Liver (tissue), 9 donors: ENCODE data around the gene ECE1. TPM values are rescaled to one million over a fixed set of nuclear protein-coding genes. Genes with fewer than 3 reads are reported as not detected.

ENCODE experiments used
- DNase-seq: peaks from one replicate; pipeline ENCODE4 v3.0.0-alpha.2; 2017; ENCODE audit warnings: low spot score
- H3K27ac ChIP-seq, 2 donors: one replicate each; pipeline ENCODE4 v1.7.0; 2013; ENCODE audit warnings: inconsistent platforms in 2 of 2, low read length in 2 of 2, control low read depth in 1 of 2, low read depth in 1 of 2, mild to moderate bottlenecking in 1 of 2
- H3K27me3 ChIP-seq, 4 donors: one replicate each; pipeline versions ENCODE4 v1.6.1 to v1.7.0; 2013; ENCODE audit warnings: low read length in 3 of 4, inconsistent platforms in 1 of 4, mild to moderate bottlenecking in 1 of 4, moderate library complexity in 1 of 4; ENCODE audit not compliant: control insufficient read depth in 4 of 4, insufficient read depth in 4 of 4
- H3K36me3 ChIP-seq, 4 donors: one replicate each; pipeline versions ENCODE4 v1.6.1 to v1.7.0; 2013; ENCODE audit warnings: low read length in 3 of 4, mild to moderate bottlenecking in 3 of 4, low read depth in 1 of 4, moderate library complexity in 1 of 4; ENCODE audit not compliant: control insufficient read depth in 4 of 4, insufficient read depth in 3 of 4
- H3K4me1 ChIP-seq, 4 donors: one replicate each; pipeline versions ENCODE4 v1.6.1 to v1.7.0; 2013; ENCODE audit warnings: low read length in 3 of 4, mild to moderate bottlenecking in 3 of 4, moderate library complexity in 1 of 4; ENCODE audit not compliant: control insufficient read depth in 4 of 4, insufficient read depth in 4 of 4
- H3K4me3 ChIP-seq, 3 donors: one replicate each; pipeline versions ENCODE4 v1.6.1 to v1.7.0; 2013; ENCODE audit warnings: low read length in 3 of 3, control low read depth in 1 of 3, low read depth in 1 of 3, mild to moderate bottlenecking in 1 of 3
- H3K9ac ChIP-seq, 2 donors: one replicate each; pipeline ENCODE4 v1.7.0; 2013; ENCODE audit warnings: low read length in 2 of 2, mild to moderate bottlenecking in 2 of 2, moderate library complexity in 2 of 2, control low read depth in 1 of 2, low read depth in 1 of 2
- H3K9me3 ChIP-seq, 4 donors: one replicate each; pipeline versions ENCODE4 v1.6.1 to v1.7.0; 2013; ENCODE audit warnings: low read length in 3 of 4; ENCODE audit not compliant: control insufficient read depth in 4 of 4
- EGR1 ChIP-seq, 2 donors: IDR thresholded peaks; 2 replicates each; pipeline ENCODE4 v1.6.1; 2016 to 2018; ENCODE audit warnings: antibody characterized with exemption in 2 of 2, low read depth in 2 of 2
- FOXA1 ChIP-seq: IDR thresholded peaks from 2 replicates; pipeline ENCODE4 v1.6.1; 2016; ENCODE audit warnings: antibody characterized with exemption
- FOXA2 ChIP-seq: IDR thresholded peaks from 2 replicates; pipeline ENCODE4 v1.6.1; 2016; ENCODE audit warnings: antibody characterized with exemption
- GABPA ChIP-seq, 2 donors: IDR thresholded peaks in 1 of 2; conservative IDR thresholded peaks in 1 of 2; 2 replicates each; pipeline ENCODE4 v1.6.1; 2016; ENCODE audit warnings: antibody characterized with exemption in 2 of 2, mild to moderate bottlenecking in 1 of 2, moderate library complexity in 1 of 2
- HNF4G ChIP-seq: IDR thresholded peaks from 2 replicates; pipeline ENCODE4 v1.6.1; 2016; ENCODE audit warnings: antibody characterized with exemption
- JUND ChIP-seq, 2 donors: IDR thresholded peaks; 2 replicates each; pipeline ENCODE4 v1.6.1; 2016; ENCODE audit warnings: antibody characterized with exemption in 2 of 2
- NR2F2 ChIP-seq: IDR thresholded peaks from 2 replicates; pipeline ENCODE4 v1.6.1; 2016; ENCODE audit warnings: antibody characterized with exemption
- RAD21 ChIP-seq, 2 donors: IDR thresholded peaks; 2 replicates each; pipeline ENCODE4 v1.6.1; 2016; ENCODE audit warnings: antibody characterized with exemption in 2 of 2, mild to moderate bottlenecking in 2 of 2
- RXRA ChIP-seq, 2 donors: IDR thresholded peaks; 2 replicates each; pipeline ENCODE4 v1.6.1; 2017 to 2018; ENCODE audit warnings: antibody characterized with exemption in 2 of 2, mild to moderate bottlenecking in 1 of 2
- SP1 ChIP-seq: IDR thresholded peaks from 2 replicates; pipeline ENCODE4 v1.6.1; 2018; ENCODE audit warnings: antibody characterized with exemption, mild to moderate bottlenecking
- TAF1 ChIP-seq: conservative IDR thresholded peaks from 2 replicates; pipeline ENCODE4 v1.6.1; 2016; ENCODE audit warnings: antibody characterized with exemption, mild to moderate bottlenecking
- WGBS: extraction: QIAGEN DNeasy Blood & Tissue Kit; methylation state at CpG from one replicate; pipeline ENCODE4 v1.1.7; 2013; 5-methylcytosine and 5-hydroxymethylcytosine counted together
- polyA plus RNA-seq, 2 donors: library from polyadenylated mRNA; stranded (reverse) in 1 of 2; unstranded in 1 of 2; fragments of 200-250 nt in 1 of 2; fragments of >200 nt in 1 of 2; fragmentation: Nextera tagmentation in 1 of 2; extraction: Ambion mirVana in 1 of 2; gene quantifications; one replicate each; pipeline versions ENCODE4 v1.2.1 to v1.2.3, GENCODE V29; 2013 to 2015
- total RNA-seq, 2 donors: library from RNA; depleted of rRNA; stranded (reverse); fragments of >200 nt; gene quantifications; one replicate each; pipeline ENCODE4 v1.2.3, GENCODE V29; 2014
- TF ChIP-seq, protein P1 (sequence below): fragments of 150-350 bp; IDR thresholded peaks from 2 replicates; pipeline ENCODE4 v1.5.1; 2017; ENCODE audit warnings: improper control_type of control experiment, low read depth, low read length; ENCODE audit not compliant: missing input control
- TF ChIP-seq, protein P2 (sequence below): IDR thresholded peaks from 2 replicates; pipeline ENCODE4 v1.6.1; 2016; ENCODE audit warnings: antibody characterized with exemption
- TF ChIP-seq, protein P3 (sequence below): IDR thresholded peaks from 2 replicates; pipeline ENCODE4 v1.6.1; 2016; ENCODE audit warnings: antibody characterized with exemption
- TF ChIP-seq, protein P4 (sequence below): IDR thresholded peaks from 2 replicates; pipeline ENCODE4 v1.6.1; 2016; ENCODE audit warnings: antibody characterized with exemption, mild to moderate bottlenecking
- TF ChIP-seq, protein P5 (sequence below): IDR thresholded peaks from 2 replicates; pipeline ENCODE4 v1.6.1; 2016; ENCODE audit warnings: antibody characterized with exemption
- donor health status: healthy.
- donor health status: healthy.
- donor health status: healthy.
- donor health status: healthy.
- donor health status: healthy.

ECE1 gene
- total and polyA plus RNA-seq, 4 donors: 29.3 to 46.4 (median 39.6) TPM

DNA sequence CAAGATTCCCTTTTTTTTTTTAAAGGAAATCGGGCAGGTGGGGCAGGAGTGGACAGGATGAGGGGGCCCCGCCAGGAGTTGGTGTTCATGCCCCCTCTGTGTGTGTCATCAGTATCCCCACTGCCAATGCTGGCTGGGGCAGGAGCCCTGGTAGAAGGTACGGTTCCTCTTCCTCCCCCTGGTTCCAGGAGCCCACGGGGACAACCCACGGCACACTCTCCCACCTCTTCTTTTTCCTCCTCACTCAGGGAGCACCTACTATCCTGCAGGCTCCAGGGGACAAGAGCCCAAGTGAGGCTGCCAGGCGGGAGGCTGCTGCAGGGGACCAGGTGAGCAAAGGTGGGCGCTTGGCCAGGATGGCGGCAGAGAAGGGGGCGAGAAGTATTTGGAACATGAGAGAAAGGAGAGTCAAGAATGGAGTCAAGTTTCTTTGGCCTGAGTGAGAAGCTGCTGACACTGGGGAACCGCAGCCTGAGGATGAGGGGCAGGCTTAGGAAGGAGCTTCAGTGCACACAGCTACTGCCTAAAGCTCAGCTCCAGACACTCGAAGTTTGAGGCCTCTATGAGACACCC lies 26.5 kb downstream of the ECE1 start:
- DNase-seq: no peak
- Histone ChIP-seq H3K36me3 (peaks cover 0 to 6% (median 2%) of the 10 kb centered on the region in 4 donors), H3K27ac (peak overlapping the region in 1 of 2 donors; percentile 22), H3K9me3 (no peaks in the 10 kb centered on the region), H3K4me1 (peaks cover 6 to 34% (median 22%) of the 10 kb centered on the region in 4 donors), H3K4me3 (no peak overlapping the region), H3K9ac (no peak overlapping the region), H3K27me3 (no peaks in the 10 kb centered on the region)
- WGBS: 98% methylated on average over 11 of the region's 11 CpGs
- TF ChIP-seq JUND (IDR thresholded peaks at IDR 0.05) (no peak), RAD21 (IDR thresholded peaks at IDR 0.05) (no peak), TAF1 (no peak), HNF4G (no peak), NR2F2 (no peak), RXRA (IDR thresholded peaks at IDR 0.05) (no peak)
- TF ChIP-seq, protein P1, sequence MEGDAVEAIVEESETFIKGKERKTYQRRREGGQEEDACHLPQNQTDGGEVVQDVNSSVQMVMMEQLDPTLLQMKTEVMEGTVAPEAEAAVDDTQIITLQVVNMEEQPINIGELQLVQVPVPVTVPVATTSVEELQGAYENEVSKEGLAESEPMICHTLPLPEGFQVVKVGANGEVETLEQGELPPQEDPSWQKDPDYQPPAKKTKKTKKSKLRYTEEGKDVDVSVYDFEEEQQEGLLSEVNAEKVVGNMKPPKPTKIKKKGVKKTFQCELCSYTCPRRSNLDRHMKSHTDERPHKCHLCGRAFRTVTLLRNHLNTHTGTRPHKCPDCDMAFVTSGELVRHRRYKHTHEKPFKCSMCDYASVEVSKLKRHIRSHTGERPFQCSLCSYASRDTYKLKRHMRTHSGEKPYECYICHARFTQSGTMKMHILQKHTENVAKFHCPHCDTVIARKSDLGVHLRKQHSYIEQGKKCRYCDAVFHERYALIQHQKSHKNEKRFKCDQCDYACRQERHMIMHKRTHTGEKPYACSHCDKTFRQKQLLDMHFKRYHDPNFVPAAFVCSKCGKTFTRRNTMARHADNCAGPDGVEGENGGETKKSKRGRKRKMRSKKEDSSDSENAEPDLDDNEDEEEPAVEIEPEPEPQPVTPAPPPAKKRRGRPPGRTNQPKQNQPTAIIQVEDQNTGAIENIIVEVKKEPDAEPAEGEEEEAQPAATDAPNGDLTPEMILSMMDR: no peak
- TF ChIP-seq, protein P2, sequence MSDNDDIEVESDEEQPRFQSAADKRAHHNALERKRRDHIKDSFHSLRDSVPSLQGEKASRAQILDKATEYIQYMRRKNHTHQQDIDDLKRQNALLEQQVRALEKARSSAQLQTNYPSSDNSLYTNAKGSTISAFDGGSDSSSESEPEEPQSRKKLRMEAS: no peak
- TF ChIP-seq, protein P3, sequence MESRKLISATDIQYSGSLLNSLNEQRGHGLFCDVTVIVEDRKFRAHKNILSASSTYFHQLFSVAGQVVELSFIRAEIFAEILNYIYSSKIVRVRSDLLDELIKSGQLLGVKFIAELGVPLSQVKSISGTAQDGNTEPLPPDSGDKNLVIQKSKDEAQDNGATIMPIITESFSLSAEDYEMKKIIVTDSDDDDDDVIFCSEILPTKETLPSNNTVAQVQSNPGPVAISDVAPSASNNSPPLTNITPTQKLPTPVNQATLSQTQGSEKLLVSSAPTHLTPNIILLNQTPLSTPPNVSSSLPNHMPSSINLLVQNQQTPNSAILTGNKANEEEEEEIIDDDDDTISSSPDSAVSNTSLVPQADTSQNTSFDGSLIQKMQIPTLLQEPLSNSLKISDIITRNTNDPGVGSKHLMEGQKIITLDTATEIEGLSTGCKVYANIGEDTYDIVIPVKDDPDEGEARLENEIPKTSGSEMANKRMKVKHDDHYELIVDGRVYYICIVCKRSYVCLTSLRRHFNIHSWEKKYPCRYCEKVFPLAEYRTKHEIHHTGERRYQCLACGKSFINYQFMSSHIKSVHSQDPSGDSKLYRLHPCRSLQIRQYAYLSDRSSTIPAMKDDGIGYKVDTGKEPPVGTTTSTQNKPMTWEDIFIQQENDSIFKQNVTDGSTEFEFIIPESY: no peak

DNA sequence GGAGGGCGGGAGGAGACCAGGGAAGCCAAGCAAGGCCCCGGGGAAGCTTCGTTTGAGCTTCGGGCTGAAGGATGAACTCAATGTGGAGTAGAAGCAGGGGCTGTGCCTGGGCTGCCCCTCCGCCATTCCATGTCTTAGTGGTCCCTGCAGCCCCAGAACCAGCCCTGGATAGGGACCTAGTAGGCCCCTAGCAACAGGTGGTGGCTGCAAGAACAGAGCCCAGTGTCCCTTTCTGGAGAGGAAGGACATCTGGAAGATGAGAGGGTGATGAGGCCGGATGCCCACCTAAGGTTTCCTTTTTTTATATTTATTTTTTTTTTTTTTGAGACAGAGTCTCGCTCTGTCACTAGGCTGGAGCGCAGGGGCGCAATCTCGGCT lies 27.2 kb downstream of the ECE1 start:
- DNase-seq: no peak
- no peak for TF ChIP-seq JUND (IDR thresholded peaks at IDR 0.05)
- TF ChIP-seq, protein P4, sequence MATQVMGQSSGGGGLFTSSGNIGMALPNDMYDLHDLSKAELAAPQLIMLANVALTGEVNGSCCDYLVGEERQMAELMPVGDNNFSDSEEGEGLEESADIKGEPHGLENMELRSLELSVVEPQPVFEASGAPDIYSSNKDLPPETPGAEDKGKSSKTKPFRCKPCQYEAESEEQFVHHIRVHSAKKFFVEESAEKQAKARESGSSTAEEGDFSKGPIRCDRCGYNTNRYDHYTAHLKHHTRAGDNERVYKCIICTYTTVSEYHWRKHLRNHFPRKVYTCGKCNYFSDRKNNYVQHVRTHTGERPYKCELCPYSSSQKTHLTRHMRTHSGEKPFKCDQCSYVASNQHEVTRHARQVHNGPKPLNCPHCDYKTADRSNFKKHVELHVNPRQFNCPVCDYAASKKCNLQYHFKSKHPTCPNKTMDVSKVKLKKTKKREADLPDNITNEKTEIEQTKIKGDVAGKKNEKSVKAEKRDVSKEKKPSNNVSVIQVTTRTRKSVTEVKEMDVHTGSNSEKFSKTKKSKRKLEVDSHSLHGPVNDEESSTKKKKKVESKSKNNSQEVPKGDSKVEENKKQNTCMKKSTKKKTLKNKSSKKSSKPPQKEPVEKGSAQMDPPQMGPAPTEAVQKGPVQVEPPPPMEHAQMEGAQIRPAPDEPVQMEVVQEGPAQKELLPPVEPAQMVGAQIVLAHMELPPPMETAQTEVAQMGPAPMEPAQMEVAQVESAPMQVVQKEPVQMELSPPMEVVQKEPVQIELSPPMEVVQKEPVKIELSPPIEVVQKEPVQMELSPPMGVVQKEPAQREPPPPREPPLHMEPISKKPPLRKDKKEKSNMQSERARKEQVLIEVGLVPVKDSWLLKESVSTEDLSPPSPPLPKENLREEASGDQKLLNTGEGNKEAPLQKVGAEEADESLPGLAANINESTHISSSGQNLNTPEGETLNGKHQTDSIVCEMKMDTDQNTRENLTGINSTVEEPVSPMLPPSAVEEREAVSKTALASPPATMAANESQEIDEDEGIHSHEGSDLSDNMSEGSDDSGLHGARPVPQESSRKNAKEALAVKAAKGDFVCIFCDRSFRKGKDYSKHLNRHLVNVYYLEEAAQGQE: no peak
- TF ChIP-seq EGR1 (IDR thresholded peaks at IDR 0.05; ENCODE audit: low read depth in 2 of 2): no peak
- no peak for TF ChIP-seq NR2F2
- TF ChIP-seq FOXA2: no peak
- TF ChIP-seq RXRA (IDR thresholded peaks at IDR 0.05): no peak
- TF ChIP-seq FOXA1: no peak
- no peak for TF ChIP-seq SP1
- TF ChIP-seq, protein P2: no peak
- TF ChIP-seq GABPA (IDR thresholded peaks at IDR 0.05 in 1 of 2, conservative IDR thresholded peaks at IDR 0.05 in 1 of 2): no peak
- TF ChIP-seq, protein P3: no peak
- TF ChIP-seq, protein P5, sequence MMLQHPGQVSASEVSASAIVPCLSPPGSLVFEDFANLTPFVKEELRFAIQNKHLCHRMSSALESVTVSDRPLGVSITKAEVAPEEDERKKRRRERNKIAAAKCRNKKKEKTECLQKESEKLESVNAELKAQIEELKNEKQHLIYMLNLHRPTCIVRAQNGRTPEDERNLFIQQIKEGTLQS: no peak
- Histone ChIP-seq H3K4me1 (peaks cover 3 to 27% (median 16%) of the 10 kb centered on the region in 4 donors), H3K27me3 (no peaks in the 10 kb centered on the region), H3K4me3 (no peak overlapping the region), H3K36me3 (peaks cover 0 to 6% (median 2%) of the 10 kb centered on the region in 4 donors), H3K27ac (peak overlapping the region; percentile 63 to 72), H3K9ac (peak overlapping the region in 1 of 2 donors; percentile 33), H3K9me3 (no peaks in the 10 kb centered on the region)
- WGBS: 78% methylated on average over 10 of the region's 10 CpGs
